Stimulated activated naive CD4-positive, alpha-beta T cell (primary cell): ENCODE data around the gene GDI2.
"Not testable (repeated sequence)": the region's sequence is repeated elsewhere in the genome, so short reads cannot be mapped to it uniquely, and the experiment has no call there.

Experiments used
- DNase-seq, 6 experiments: peaks; one replicate each; lab custom pipeline; 2025; lab: John Stamatoyannopoulos, UW

GDI2 gene

DNA sequence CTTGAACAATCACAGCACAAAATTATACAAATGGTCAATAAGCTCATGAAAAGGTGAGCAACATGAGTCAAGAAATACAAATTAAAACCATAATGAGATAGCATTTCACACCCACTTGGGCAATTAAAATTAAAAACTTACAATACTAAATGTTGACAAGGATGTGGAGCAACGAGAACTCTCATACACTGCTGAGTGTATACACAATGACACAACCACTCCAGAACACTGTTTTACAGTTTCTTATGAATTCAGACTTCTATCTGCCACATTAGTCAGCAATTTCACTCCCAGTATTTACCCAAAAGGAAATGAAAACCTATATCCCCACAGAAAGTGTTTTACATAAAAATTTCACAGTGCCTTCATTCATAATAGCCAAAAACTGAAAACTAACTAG is 31.1 kb downstream of the GDI2 start:
- DNase-seq, result no peak

GRCh38 chr10:5779730-5780129 is 33.5 kb downstream of the GDI2 start:
- no peak for DNase-seq

DNA sequence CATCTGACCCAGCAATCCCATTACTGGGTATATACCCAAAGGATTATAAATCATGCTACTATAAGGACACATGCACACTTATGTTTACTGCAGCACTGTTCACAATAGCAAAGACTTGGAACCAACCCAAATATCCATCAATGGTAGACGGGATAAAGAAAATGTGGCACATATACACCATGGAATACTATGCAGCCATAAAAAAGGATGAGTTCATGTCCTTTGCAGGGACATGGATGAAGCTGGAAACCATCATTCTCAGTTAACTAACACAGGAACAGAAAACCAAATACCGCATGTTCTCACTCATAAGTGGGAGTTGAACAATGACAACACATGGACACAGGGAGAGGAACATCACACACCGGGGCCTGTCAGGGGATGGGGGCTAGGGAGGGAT is 35.5 kb downstream of the GDI2 start:
- DNase-seq, result not testable (repeated sequence)

GRCh38 chr10:5776881-5777197 is 36.4 kb downstream of the GDI2 start:
- no peak for DNase-seq

- no peak for DNase-seq
Observed at GRCh38 chr10:5776136-5776880, 36.9 kb downstream of the GDI2 start.

DNA sequence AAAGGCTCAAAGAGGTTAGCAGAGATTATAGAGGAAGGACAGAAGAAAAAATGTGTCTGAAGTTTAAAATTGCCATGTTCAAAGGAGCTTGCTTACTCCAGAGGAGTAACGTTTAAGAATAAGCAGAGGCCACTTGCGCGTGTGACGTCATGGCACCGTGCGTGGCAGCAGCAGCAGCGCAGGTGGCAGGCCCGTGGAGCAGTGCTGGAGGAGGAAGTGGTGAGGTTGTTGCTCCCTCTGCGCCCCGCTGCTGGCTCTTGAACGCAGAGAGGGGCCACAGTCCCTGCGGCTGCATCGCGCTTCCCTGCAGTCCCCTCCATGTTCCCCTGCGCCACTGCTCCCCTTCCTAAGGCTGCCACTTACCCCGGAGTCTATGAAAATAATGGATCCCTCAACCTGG is 37.5 kb downstream of the GDI2 start:
- DNase-seq, result peak; percentile 74 to 89 (median 85)

GRCh38 chr10:5774987-5775620 is 38.1 kb downstream of the GDI2 start:
- no peak for DNase-seq

DNA sequence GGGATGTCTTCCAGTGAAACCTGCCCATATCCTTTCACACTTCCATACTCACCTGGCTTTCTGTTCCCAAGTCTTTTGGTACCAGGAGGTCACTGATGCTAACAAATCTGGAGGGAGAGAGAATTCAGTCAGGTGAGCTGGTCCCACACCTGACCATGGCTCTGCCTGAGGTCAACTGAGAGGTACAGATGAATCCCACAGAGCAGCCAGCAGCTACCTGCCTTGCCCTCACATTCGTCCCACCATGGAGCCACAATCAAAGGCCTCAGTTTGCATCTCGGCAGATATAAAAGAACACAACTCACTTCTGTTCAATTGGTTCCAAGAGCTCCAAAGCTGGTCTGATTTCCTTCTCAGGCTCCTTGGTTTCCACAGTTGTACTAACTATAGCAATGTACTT is 47.0 kb downstream of the GDI2 start:
- no peak for DNase-seq

DNA sequence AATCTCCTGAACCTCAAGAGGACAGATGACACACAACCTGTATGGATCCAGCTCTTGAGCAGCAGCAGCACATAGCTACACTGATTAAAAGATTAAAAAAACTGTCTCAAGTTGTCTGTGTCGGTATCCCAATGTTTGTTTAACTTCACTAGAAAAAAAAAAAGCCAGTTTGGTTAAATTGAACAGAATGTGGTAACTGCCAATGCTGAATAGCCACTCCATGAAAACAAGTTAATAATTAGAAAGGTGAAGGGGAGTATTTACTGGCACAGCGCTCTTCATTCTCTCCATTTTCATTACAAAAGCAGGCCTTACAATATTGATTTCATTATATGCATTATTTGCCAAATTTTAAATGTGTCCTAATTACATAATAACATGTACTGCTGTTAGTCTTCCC is 47.6 kb downstream of the GDI2 start:
- DNase-seq, result no peak

GRCh38 chr10:5764422-5765297 is 48.6 kb downstream of the GDI2 start:
- no peak for DNase-seq

DNA sequence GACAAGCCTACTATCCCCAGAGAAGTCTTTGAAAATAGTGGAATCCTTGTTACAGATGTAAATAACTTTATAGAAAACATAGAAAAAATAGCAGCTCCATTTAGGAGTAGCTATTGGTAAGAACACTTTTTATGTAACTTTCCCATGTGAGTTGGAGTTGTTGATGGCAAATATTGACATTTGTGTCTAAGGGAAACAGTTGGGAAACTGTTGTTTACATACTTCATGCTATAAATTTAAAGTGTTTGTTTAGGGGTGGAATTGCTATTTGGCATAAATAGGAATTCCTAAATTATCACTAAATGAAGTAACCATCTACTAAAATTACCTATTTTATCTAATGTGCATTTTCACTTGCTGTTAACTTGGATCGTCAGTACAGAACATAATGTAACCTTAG is 50.7 kb downstream of the GDI2 start:
- DNase-seq, result no peak

- no peak for DNase-seq
Observed at GRCh38 chr10:5761220-5761619, 52.0 kb downstream of the GDI2 start.

DNA sequence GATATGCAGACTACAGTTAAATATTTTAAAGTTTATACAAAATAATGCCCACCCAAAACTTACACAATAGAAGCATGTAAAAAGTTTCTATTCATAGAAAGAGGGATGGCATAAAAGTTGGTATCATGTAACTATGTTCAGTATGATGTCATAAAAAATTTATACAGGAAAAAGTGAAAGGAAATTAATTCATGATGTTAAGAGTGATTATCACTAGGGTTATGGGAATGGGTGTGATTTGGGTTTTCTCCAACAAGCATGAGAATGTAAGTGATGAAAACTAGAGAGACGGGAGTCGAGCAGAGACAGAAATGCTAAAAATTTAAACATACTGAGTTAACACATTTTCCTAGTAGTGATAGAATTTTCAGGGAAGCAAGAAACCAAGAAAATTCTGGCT is 52.7 kb downstream of the GDI2 start:
- no peak for DNase-seq

- no peak for DNase-seq
Observed at GRCh38 chr10:5758927-5759326, 54.3 kb downstream of the GDI2 start.

- no peak for DNase-seq
Observed at GRCh38 chr10:5757766-5758517, 55.3 kb downstream of the GDI2 start.

DNA sequence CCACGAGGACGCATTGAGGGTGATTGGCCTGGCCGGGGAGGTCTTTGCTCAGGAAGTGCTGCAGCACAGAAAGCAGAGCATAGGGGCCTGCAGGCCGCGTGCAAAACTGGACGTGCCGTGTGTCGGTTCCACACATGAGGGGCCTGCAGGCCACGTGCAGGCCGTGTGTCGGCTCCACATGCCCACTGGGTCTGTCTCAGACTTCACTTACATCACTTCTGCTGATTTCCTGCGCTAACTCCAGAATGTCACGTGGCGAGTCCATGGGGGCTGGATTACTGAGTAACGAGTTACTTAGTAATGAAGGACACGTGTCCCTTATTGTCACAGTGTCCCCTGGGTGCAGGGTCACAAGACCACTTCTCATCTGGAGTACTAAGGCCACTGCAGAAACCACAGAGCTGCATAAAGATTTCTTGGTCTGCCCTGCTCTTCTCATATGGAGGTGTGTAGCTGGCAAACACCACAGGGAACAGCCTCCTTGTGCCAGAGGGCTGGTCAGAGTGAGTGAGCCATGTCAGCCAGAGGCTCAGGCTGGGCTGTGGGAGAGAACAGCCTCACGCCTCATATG is 60.8 kb downstream of the GDI2 start:
- DNase-seq, result no peak

- DNase-seq, result no peak
Observed at GRCh38 chr10:5751601-5752253, 61.5 kb downstream of the GDI2 start.

DNA sequence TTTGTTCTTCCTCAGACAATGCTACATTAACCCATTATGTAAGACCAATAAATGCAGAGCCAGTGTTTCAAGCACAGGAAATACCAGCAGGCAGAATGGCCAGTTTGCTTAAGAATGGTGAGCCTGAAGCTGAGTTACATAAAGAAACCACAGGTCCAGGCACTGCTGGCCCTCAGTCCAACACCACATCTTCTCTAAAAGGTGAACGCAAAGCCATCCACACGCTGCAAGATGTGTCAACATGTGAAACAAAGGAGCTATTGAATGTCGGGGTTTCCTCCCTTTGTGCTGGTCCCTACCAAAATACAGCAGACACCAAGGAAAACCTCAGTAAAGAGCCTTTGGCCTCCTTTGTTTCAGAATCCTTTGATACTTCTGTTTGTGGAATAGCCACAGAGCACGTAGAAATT is 64.8 kb downstream of the GDI2 start:
- DNase-seq, result no peak

DNA sequence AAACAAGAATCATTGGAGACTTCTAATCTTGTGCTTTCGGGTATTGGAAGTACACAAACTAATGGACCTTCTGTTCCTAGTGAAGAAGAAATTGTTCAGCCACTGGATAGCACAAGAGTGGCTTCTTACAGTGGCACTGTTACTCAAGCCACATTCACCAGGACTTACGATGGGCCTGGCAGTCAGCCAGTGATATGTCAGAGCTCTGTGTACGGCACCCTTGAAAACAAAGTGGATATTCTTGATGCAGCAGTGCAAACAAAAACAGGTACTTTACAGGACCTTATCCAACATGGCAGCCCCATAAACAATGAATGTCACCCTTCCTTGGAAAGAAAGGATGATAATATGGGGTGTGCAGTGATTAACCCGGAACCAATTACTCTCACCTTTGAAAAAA is 67.0 kb downstream of the GDI2 start:
- no peak for DNase-seq

DNA sequence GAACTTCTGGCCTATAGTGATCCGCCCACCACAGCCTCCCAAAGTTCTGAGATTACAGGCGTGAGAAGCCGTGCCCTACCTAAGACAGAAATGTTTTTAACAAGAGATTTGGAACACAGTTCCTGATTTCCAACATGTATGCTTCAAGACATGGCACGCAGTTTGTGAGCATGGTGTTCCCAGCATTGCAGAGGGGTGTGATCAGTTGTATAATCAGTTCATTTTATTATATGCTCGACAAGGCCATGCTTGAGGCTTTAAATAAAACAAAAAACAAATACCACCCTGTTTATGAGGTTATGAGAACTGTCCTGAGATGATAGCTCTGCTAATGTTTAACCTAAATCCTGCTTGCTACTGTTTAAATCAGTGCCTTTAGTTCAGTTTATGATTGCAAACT is 68.4 kb downstream of the GDI2 start:
- DNase-seq, result no peak

DNA sequence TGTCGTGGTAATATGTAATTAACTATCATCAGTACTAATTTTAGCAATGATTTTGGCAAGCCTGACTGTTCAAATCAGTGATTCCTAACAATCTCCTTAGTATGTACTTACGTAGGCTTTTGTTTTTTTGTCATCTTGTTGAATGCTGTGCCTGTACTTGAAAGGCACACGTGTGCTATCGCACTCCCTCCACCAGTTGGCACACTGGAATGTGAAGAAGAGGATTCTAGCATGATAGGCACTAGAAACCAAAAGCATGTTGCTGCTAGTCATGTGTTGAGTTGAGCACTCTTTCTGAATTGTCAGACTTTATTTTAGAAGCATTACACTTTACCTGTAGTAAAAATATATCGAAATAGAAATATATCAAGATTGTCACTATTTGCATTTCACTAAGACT is 69.5 kb downstream of the GDI2 start:
- no peak for DNase-seq

- DNase-seq, result no peak
Observed at GRCh38 chr10:5742116-5742515, 71.1 kb downstream of the GDI2 start.
